CD8-positive, alpha-beta memory T cell (primary cell): ENCODE measurements around the gene RALBP1. TPM values are rescaled to one million over a fixed set of nuclear protein-coding genes. Genes with fewer than 3 reads are reported as not detected.

Experiments
- CTCF ChIA-PET: fragments of 350-600 bp; sonication (Branson Sonifier 250); formaldehyde crosslinking; loops from one replicate; lab custom pipeline; 2021; ENCODE audit warnings: antibody characterized with exemption; lab: Charles Lee
- POLR2A ChIA-PET: fragments of 350-600 bp; sonication (Branson Sonifier 250); formaldehyde crosslinking; loops from one replicate; lab custom pipeline; 2021; ENCODE audit warnings: antibody characterized with exemption; lab: Charles Lee
- DNase-seq, 5 donors: peaks; one replicate each; pipeline versions ENCODE4 v3.0.0 to v3.0.0-alpha.2; 2020 to 2022; ENCODE audit warnings: mixed read lengths in 1 of 5
- H3K27ac ChIP-seq: one replicate; pipeline ENCODE4 v1.7.0; 2013; ENCODE audit warnings: low read depth, mild to moderate bottlenecking, low read length, moderate library complexity
- H3K27me3 ChIP-seq: 2 replicates; pipeline ENCODE4 v1.7.0; 2013; ENCODE audit warnings: low read length, mild to moderate bottlenecking; ENCODE audit not compliant: insufficient read depth, poor library complexity, severe bottlenecking
- H3K36me3 ChIP-seq: 2 replicates; pipeline ENCODE4 v1.7.0; 2013; ENCODE audit warnings: mild to moderate bottlenecking, low read length, moderate library complexity; ENCODE audit not compliant: insufficient read depth
- H3K4me1 ChIP-seq: 2 replicates; pipeline ENCODE4 v1.7.0; 2013; ENCODE audit warnings: mild to moderate bottlenecking, low read length, moderate library complexity; ENCODE audit not compliant: insufficient read depth
- H3K4me3 ChIP-seq: 2 replicates; pipeline ENCODE4 v1.7.0; 2013; ENCODE audit warnings: mild to moderate bottlenecking, low read length
- H3K9me3 ChIP-seq: 2 replicates; pipeline ENCODE4 v1.7.0; 2013; ENCODE audit warnings: mild to moderate bottlenecking, low read length
- H3K27ac Mint-ChIP-seq, 8 donors: one replicate each; pipeline ENCODE4 v1.8.0; 2020 to 2021; ENCODE audit warnings: mixed read lengths in 8 of 8, mild to moderate bottlenecking in 6 of 8, inconsistent platforms in 3 of 8, moderate library complexity in 3 of 8
- H3K27me3 Mint-ChIP-seq, 2 donors: one replicate each; pipeline ENCODE4 v1.8.0; 2020 to 2021; ENCODE audit warnings: mixed read lengths in 2 of 2, mild to moderate bottlenecking in 1 of 2, moderate library complexity in 1 of 2
- H3K36me3 Mint-ChIP-seq, 3 donors: one replicate each; pipeline ENCODE4 v1.8.0; 2020 to 2021; ENCODE audit warnings: mixed read lengths in 3 of 3, inconsistent platforms in 1 of 3, mild to moderate bottlenecking in 1 of 3
- H3K4me1 Mint-ChIP-seq, 3 donors: one replicate each; pipeline ENCODE4 v1.8.0; 2020 to 2021; ENCODE audit warnings: mixed read lengths in 3 of 3, inconsistent platforms in 1 of 3, mild to moderate bottlenecking in 1 of 3
- H3K4me3 Mint-ChIP-seq, 7 donors: one replicate each; pipeline ENCODE4 v1.8.0; 2020 to 2021; ENCODE audit warnings: mixed read lengths in 7 of 7, mild to moderate bottlenecking in 6 of 7, moderate library complexity in 4 of 7, inconsistent platforms in 2 of 7
- H3K9me3 Mint-ChIP-seq, 5 donors: one replicate each; pipeline ENCODE4 v1.8.0; 2020 to 2022; ENCODE audit warnings: mixed read lengths in 5 of 5, mild to moderate bottlenecking in 3 of 5, moderate library complexity in 2 of 5, inconsistent platforms in 1 of 5
- polyA plus RNA-seq: library from polyadenylated mRNA; unstranded; fragments of 300-500 nt; fragmentation: Illumina TruSeq; gene quantifications from one replicate; pipeline ENCODE4 v1.2.3, GENCODE V29; 2021
- total RNA-seq, 2 experiments: library from RNA; stranded (reverse); gene quantifications; one replicate each; pipeline ENCODE4 v1.2.3, GENCODE V29; 2021

The RALBP1 gene
- total and polyA plus RNA-seq, 3 experiments from 2014 or later, result 41.0 to 65.4 (median 43.4) TPM

DNA sequence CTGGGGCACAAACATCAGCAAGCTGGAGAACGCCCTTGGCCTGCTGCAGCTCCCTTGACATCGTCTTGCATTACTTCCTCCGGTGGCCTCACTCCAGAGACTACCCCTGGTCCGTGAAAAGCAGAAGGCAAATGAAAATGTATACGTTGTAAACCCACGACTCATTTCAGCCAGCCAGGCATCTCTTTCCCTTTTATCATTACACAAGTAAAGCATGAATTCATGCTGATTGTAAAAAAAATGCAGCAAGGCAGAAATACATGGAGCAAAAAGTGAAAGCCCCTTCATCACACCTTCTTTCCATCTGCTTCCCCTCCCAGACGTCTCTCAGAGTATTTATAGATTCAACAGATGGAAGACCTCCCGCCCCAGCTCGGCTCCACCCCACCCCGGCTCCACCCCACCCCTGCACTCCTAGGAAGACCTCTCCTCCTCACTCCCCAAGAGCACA lies 41.6 kb upstream of the RALBP1 start:
- ChIA-PET CTCF (no interaction called here), POLR2A (no interaction called here)
- no peak overlapping the region for H3K27ac ChIP-seq
- Mint-ChIP-seq H3K27ac (no peak overlapping the region), H3K4me3 (no peak overlapping the region), H3K27me3 (peaks cover 4 to 20% of the 10 kb centered on the region in 2 donors), H3K36me3 (no peaks in the 10 kb centered on the region), H3K4me1 (no peaks in the 10 kb centered on the region), H3K9me3 (no peaks in the 10 kb centered on the region)
- H3K9me3 ChIP-seq, result no peaks in the 10 kb centered on the region
- no peak for DNase-seq
- no peak overlapping the region for H3K4me3 ChIP-seq
- H3K36me3 ChIP-seq, result no peaks in the 10 kb centered on the region
- no peaks in the 10 kb centered on the region for H3K4me1 ChIP-seq
- H3K27me3 ChIP-seq, result no peaks in the 10 kb centered on the region

DNA sequence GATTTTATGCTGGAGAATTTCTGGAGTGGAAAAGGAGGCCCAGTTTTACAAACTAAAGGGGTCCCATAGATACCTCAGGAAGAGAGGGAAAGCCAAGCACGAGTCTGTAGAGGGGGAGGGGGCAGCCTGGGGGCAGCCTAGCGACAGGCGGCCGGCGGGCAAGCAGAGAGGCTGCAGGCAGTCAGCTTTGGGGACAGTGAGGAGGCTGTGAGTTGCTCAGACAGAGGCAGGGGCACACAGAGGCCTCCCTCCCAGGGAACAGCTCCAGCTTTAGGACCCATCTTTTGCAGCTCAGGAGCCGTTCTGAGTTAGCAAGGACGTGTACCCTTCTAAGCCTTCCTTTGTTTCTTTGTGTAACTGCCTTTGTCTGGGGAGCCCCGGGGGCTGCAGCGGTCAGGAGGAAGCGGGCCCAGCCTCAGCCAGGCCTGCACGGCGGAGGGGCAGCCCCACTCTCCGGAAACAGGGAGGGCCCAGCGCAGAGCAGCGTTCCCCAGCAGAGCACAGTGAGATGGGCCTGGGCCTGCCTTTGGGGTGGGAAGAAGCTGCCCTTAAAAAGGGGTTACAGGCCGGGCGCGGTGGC lies 41.1 kb upstream of the RALBP1 start:
- H3K4me3 Mint-ChIP-seq, result no peak overlapping the region
- ChIA-PET CTCF (no interaction called here), POLR2A (no interaction called here)
- no peak overlapping the region for H3K27ac ChIP-seq
- peaks cover 4 to 20% of the 10 kb centered on the region in 2 donors for H3K27me3 Mint-ChIP-seq
- H3K9me3 Mint-ChIP-seq, result no peaks in the 10 kb centered on the region
- DNase-seq, result no peak
- H3K36me3 ChIP-seq, result no peaks in the 10 kb centered on the region
- H3K27me3 ChIP-seq, result no peaks in the 10 kb centered on the region
- no peaks in the 10 kb centered on the region for H3K36me3 Mint-ChIP-seq
- H3K4me3 ChIP-seq, result no peak overlapping the region
- H3K9me3 ChIP-seq, result no peaks in the 10 kb centered on the region
- H3K4me1 ChIP-seq, result no peaks in the 10 kb centered on the region
- H3K27ac Mint-ChIP-seq, result no peak overlapping the region
- no peaks in the 10 kb centered on the region for H3K4me1 Mint-ChIP-seq

DNA sequence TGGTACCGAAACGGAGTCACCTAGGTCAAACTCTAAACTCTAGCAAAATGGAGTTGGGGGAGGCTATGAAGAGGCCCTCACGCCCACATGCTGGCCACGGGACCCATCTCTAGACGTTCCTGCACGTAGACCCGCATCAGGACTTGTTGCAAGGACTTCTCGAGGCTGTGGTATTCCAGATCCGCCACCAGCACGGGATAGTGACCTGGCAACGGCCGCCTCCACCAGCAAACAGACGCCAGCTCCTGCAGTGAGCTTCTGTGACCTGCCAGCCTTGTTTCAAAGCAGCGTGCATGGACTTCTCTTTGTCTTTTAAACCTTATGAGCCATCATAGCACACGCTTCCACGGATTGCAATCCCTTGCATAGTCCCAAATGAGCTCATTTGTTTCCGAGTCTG lies 40.3 kb upstream of the RALBP1 start:
- H3K27me3 ChIP-seq, result no peaks in the 10 kb centered on the region
- H3K4me3 ChIP-seq, result no peak overlapping the region
- no peaks in the 10 kb centered on the region for H3K4me1 ChIP-seq
- H3K27ac ChIP-seq, result no peak overlapping the region
- Mint-ChIP-seq H3K9me3 (no peaks in the 10 kb centered on the region), H3K27ac (no peak overlapping the region), H3K36me3 (no peaks in the 10 kb centered on the region), H3K4me3 (no peak overlapping the region), H3K27me3 (peaks cover 5 to 17% of the 10 kb centered on the region in 2 donors), H3K4me1 (no peaks in the 10 kb centered on the region)
- POLR2A ChIA-PET, result no interaction called here
- H3K9me3 ChIP-seq, result no peaks in the 10 kb centered on the region
- CTCF ChIA-PET, result no interaction called here
- H3K36me3 ChIP-seq, result no peaks in the 10 kb centered on the region
- no peak for DNase-seq

DNA sequence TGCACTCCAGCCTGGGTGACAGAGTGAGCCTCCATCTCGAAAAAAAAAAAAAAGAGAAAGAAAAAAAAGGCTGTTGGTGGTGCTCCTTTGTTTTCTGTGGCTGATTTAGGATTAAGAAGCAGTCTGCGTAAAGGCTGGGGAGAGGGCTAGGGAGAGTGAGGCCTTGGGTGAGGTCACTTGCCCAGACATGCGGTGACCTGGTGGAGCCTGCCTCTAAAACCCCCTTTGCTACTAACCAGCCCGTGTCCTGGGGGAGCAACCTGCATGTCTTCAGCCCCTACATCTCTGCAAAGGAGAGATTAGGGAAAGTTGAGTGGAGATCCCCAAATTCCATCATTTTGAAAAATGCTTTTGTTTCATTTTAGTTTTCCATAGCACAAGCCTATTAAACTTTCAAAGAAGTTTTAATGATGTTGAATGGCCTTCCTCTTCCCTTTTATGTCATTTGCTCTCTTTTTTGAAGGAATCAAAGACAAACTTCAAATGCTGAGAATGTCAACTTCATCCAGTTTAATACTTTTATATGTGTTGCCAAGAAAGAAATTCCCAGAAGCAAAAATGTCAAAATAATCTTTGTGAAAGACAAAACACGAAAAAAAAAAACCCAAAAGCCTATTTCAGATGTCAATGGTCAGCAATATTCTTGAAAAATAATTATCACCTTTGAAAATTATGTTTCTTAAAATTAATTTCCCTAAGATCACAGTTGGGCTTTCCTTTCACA lies 38.9 kb upstream of the RALBP1 start:
- Mint-ChIP-seq H3K4me3 (no peak overlapping the region), H3K4me1 (no peaks in the 10 kb centered on the region), H3K27me3 (peaks cover 5 to 10% of the 10 kb centered on the region in 2 donors), H3K27ac (peak overlapping the region in 1 of 8 donors; percentile 66), H3K9me3 (no peaks in the 10 kb centered on the region), H3K36me3 (no peaks in the 10 kb centered on the region)
- Histone ChIP-seq H3K27me3 (no peaks in the 10 kb centered on the region), H3K4me3 (no peak overlapping the region), H3K9me3 (no peaks in the 10 kb centered on the region), H3K4me1 (no peaks in the 10 kb centered on the region), H3K27ac (no peak overlapping the region), H3K36me3 (no peaks in the 10 kb centered on the region)
- CTCF ChIA-PET, result no interaction called here
- POLR2A ChIA-PET, result no interaction called here
- DNase-seq, result no peak

DNA sequence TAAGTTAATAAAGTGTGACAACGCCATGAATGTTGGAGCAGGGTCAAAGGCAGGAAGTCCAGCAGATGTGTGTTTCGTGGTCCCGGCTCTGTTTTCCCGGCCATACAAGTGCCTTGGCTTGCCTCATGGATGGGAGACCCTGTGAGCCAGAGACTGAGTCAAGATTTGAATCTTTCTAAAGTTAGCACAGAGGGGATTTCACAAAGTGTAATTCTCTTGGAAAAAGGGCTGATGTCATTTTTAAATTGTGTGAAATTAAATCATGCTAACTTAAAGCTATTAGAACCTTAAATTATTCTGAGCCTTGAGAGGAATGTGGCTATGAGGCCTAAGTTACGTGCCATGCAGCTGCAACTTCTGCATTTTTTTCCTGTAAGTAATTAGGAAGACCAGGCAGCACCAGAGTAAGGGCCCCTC lies 38.3 kb upstream of the RALBP1 start:
- Histone ChIP-seq H3K36me3 (no peaks in the 10 kb centered on the region), H3K27ac (no peak overlapping the region), H3K9me3 (no peaks in the 10 kb centered on the region), H3K27me3 (no peaks in the 10 kb centered on the region), H3K4me1 (no peaks in the 10 kb centered on the region), H3K4me3 (no peak overlapping the region)
- Mint-ChIP-seq H3K36me3 (no peaks in the 10 kb centered on the region), H3K9me3 (no peaks in the 10 kb centered on the region), H3K27ac (no peak overlapping the region), H3K27me3 (peaks cover 5 to 7% of the 10 kb centered on the region in 2 donors), H3K4me1 (no peaks in the 10 kb centered on the region), H3K4me3 (no peak overlapping the region)
- ChIA-PET POLR2A (no interaction called here), CTCF (no interaction called here)
- no peak for DNase-seq

DNA sequence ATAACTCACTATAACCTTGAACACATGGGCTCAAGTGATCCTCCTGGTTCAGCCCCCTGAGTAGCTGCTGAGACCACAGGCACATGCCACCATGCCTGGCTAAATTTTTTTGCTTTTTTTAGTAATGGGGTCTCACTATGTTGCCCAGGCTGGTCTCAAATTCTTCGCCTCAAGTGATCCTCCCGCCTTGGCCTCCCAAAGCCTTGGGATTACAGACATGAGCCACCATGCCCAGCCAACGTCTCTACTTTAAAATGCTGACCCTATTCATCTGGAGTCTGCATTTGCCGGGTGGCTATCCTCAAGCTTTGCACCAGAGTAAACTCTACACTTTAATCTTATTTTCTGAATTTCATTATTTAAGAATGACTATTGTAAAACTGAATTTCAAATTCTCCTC lies 37.6 kb upstream of the RALBP1 start:
- Mint-ChIP-seq H3K27ac (no peak overlapping the region), H3K4me1 (no peaks in the 10 kb centered on the region), H3K9me3 (no peaks in the 10 kb centered on the region), H3K27me3 (peaks cover 5 to 7% of the 10 kb centered on the region in 2 donors), H3K4me3 (no peak overlapping the region), H3K36me3 (no peaks in the 10 kb centered on the region)
- POLR2A ChIA-PET, result no interaction called here
- Histone ChIP-seq H3K4me1 (no peaks in the 10 kb centered on the region), H3K27me3 (no peaks in the 10 kb centered on the region), H3K4me3 (no peak overlapping the region), H3K36me3 (no peaks in the 10 kb centered on the region), H3K9me3 (no peaks in the 10 kb centered on the region), H3K27ac (no peak overlapping the region)
- CTCF ChIA-PET, result no interaction called here
- DNase-seq, result no peak

DNA sequence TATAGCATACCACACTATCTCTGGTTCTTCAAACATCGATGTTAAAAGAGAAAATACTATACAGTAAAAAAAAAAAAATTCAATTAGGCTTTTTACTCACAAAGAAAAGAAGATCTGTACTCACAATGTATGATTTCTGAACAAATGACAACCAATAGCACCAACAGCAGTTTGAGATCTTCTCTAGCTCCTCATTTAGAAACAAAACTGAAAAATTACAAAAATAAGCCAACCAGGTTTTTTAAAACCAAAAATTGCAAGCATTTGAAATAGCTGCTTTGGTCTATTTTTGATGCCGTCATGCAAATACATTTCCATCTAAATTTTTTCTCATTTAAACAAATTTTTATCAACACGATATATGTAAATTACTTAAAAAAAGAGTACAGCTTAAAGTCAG lies 34.3 kb upstream of the RALBP1 start:
- H3K9me3 Mint-ChIP-seq, result peaks cover 0 to 3% (median 0%) of the 10 kb centered on the region in 5 donors
- Histone ChIP-seq H3K36me3 (no peaks in the 10 kb centered on the region), H3K27me3 (no peaks in the 10 kb centered on the region), H3K4me3 (no peak overlapping the region), H3K9me3 (no peaks in the 10 kb centered on the region), H3K27ac (no peak overlapping the region), H3K4me1 (no peaks in the 10 kb centered on the region)
- H3K4me3 Mint-ChIP-seq, result no peak overlapping the region
- no peaks in the 10 kb centered on the region for H3K4me1 Mint-ChIP-seq
- DNase-seq, result no peak
- H3K36me3 Mint-ChIP-seq, result no peaks in the 10 kb centered on the region
- no peak overlapping the region for H3K27ac Mint-ChIP-seq
- H3K27me3 Mint-ChIP-seq, result peaks cover 3 to 5% of the 10 kb centered on the region in 2 donors
- POLR2A ChIA-PET, result no interaction called here
- CTCF ChIA-PET, result no interaction called here

DNA sequence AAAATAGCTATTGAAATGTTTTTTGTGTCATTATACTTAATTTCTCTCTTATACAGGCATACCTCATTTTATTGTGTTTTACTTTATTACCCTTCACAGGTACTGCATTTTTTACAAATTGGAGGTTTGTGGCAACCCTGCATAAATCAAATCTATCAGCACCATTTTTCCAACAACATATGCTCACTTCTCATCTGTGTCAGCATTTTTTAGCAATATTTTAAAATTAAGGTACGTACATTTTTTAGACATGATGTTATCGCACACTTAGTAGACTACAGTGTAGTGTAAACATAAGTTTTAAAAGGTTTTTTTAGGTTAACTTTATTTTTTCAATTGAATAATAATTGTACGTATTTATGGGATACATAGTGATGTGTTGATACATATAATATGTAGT lies 30.8 kb upstream of the RALBP1 start:
- Mint-ChIP-seq H3K36me3 (peaks cover 0 to 6% (median 0%) of the 10 kb centered on the region in 3 donors), H3K9me3 (peaks cover 0 to 18% (median 12%) of the 10 kb centered on the region in 5 donors), H3K27ac (no peak overlapping the region), H3K4me1 (no peaks in the 10 kb centered on the region), H3K27me3 (peaks cover 8 to 9% of the 10 kb centered on the region in 2 donors), H3K4me3 (no peak overlapping the region)
- H3K27me3 ChIP-seq, result no peaks in the 10 kb centered on the region
- H3K4me1 ChIP-seq, result no peaks in the 10 kb centered on the region
- no peaks in the 10 kb centered on the region for H3K9me3 ChIP-seq
- no peak for DNase-seq
- CTCF ChIA-PET, result no interaction called here
- H3K36me3 ChIP-seq, result no peaks in the 10 kb centered on the region
- H3K27ac ChIP-seq, result no peak overlapping the region
- POLR2A ChIA-PET, result no interaction called here
- no peak overlapping the region for H3K4me3 ChIP-seq
